Thoracic aorta (tissue), 2 donors: ENCODE results near the gene HS1BP3. TPM values are rescaled to one million over a fixed set of nuclear protein-coding genes. Genes with fewer than 3 reads are reported as not detected.
A peak's percentile ranks its signal among the peaks of the same experiment; 100 is the strongest.

Source experiments
- ATAC-seq: fragments of 150-250 bp; one replicate; pipeline ENCODE4 v1.8.0; 2017; ENCODE audit warnings: low read depth; ENCODE audit not compliant: insufficient number of reproducible peaks, low FRiP score
- DNase-seq: peaks from one replicate; pipeline ENCODE4 v3.0.0-alpha.2; 2020; ENCODE audit warnings: low spot score
- H3K27ac ChIP-seq, 2 donors: fragments of 200-600 bp; sonication (generic); 1 replicate in 1 of 2; 2 replicates in 1 of 2; pipeline ENCODE4 v1.5.1; 2016; ENCODE audit warnings: mild to moderate bottlenecking in 2 of 2, moderate library complexity in 2 of 2
- H3K27me3 ChIP-seq: fragments of 200-600 bp; sonication (generic); replicated peaks from 2 replicates; pipeline ENCODE4 v1.6.0; 2016; ENCODE audit warnings: mild to moderate bottlenecking; ENCODE audit not compliant: insufficient read depth
- H3K36me3 ChIP-seq: fragments of 200-600 bp; sonication (generic); one replicate; pipeline ENCODE4 v1.5.1; 2016
- H3K4me1 ChIP-seq, 2 donors: fragments of 200-600 bp; sonication (generic); 1 replicate in 1 of 2; 2 replicates in 1 of 2; pipeline versions ENCODE4 v1.5.1 to v1.6.0; 2016; ENCODE audit warnings: low read depth in 2 of 2, mild to moderate bottlenecking in 1 of 2; ENCODE audit not compliant: control insufficient read depth in 1 of 2
- H3K4me3 ChIP-seq: fragments of 200-600 bp; sonication (generic); 2 replicates; pipeline ENCODE4 v1.5.1; 2016; ENCODE audit warnings: mild to moderate bottlenecking
- H3K9me3 ChIP-seq: fragments of 200-600 bp; sonication (generic); 2 replicates; pipeline ENCODE4 v1.5.1; 2016
- CTCF ChIP-seq: fragments of 200-600 bp; sonication (generic); IDR thresholded peaks from one replicate; pipeline ENCODE4 v1.5.1; 2019; ENCODE audit warnings: antibody characterized with exemption
- total RNA-seq, 2 donors: library from RNA; depleted of rRNA; stranded (reverse); fragments of >200 nt; gene quantifications; one replicate each; pipeline versions ENCODE4 v1.1.0 to v1.2.3, GENCODE V29; 2016

The HS1BP3 gene
- total RNA-seq, 2 donors from 2014 or later: 40.7 to 65.8 TPM

DNA sequence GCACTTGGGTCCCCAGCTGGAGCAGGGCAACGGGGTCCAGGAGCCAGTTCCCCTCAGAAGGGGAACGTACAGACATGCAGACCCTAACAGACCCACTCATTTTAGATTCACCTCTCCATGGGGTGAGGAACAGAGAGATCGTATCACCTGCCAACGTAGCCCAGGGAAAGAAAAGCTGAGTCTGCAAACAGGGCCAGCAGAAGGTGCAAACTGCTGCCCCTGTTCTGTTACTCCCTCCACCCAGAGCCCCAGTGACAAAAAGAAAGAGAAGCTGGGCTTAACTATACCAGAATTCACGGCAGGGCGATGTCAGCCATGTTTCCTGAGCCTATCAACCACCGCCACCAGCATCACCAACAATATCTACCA, 817 bp upstream of the HS1BP3 start:
- no peak for ATAC-seq
- TF ChIP-seq CTCF: no peak
- H3K4me3 ChIP-seq: peak overlapping the region; percentile 85
- no peaks in the 10 kb centered on the region for H3K27me3 ChIP-seq
- peak overlapping the region; percentile 88 to 92 for H3K27ac ChIP-seq
- no peaks in the 10 kb centered on the region for H3K36me3 ChIP-seq
- no peaks in the 10 kb centered on the region for H3K9me3 ChIP-seq
- peaks cover 23 to 51% of the 10 kb centered on the region in 2 donors for H3K4me1 ChIP-seq
- DNase-seq: no peak

GRCh38 chr2:20650393-20650876, 463 bp downstream of the HS1BP3 start:
- H3K27ac ChIP-seq: peak overlapping the region; percentile 88 to 94
- DNase-seq (no peak), ATAC-seq (peak; percentile 12)
- H3K36me3 ChIP-seq: peaks cover 4% of the 10 kb centered on the region
- H3K4me3 ChIP-seq: peak overlapping the region; percentile 85
- H3K9me3 ChIP-seq: no peaks in the 10 kb centered on the region
- H3K4me1 ChIP-seq: peaks cover 23 to 51% of the 10 kb centered on the region in 2 donors
- H3K27me3 ChIP-seq: no peaks in the 10 kb centered on the region
- TF ChIP-seq CTCF: no peak

GRCh38 chr2:20649976-20650375, 922 bp downstream of the HS1BP3 start:
- peaks cover 8% of the 10 kb centered on the region for H3K36me3 ChIP-seq
- H3K27me3 ChIP-seq: no peaks in the 10 kb centered on the region
- DNase-seq (no peak), ATAC-seq (no peak)
- peak overlapping the region; percentile 88 to 94 for H3K27ac ChIP-seq
- no peaks in the 10 kb centered on the region for H3K9me3 ChIP-seq
- TF ChIP-seq CTCF: no peak
- H3K4me1 ChIP-seq: peaks cover 23 to 51% of the 10 kb centered on the region in 2 donors
- peak overlapping the region; percentile 85 for H3K4me3 ChIP-seq

DNA sequence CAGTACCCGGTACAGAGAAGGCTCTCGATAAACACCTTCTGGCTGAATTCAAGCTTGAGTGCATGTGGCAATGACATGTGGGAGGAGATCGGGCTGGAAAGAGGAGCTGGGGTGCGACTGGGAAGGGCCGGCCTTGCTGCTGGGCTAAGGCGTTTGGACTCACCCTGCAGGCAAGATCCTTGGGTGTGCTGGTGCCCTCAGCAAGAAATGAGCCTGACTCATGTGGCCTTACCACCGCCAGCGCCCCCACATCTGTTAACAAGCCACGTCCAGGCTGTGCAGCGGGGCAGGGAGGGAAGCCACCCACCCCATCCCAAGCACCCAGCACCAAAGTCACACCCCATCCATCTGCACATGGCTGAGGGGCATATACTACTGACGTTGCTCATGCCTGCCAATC, 1.3 kb downstream of the HS1BP3 start:
- Histone ChIP-seq H3K27me3 (no peaks in the 10 kb centered on the region), H3K36me3 (peaks cover 10% of the 10 kb centered on the region), H3K27ac (peak overlapping the region; percentile 88 to 94), H3K9me3 (no peaks in the 10 kb centered on the region), H3K4me3 (peak overlapping the region; percentile 85), H3K4me1 (peaks cover 23 to 51% of the 10 kb centered on the region in 2 donors)
- ATAC-seq (no peak), DNase-seq (no peak)
- no peak for TF ChIP-seq CTCF

GRCh38 chr2:20648831-20649230, 2.1 kb downstream of the HS1BP3 start:
- no peaks in the 10 kb centered on the region for H3K9me3 ChIP-seq
- no peaks in the 10 kb centered on the region for H3K27me3 ChIP-seq
- H3K4me3 ChIP-seq: peak overlapping the region; percentile 85
- peak overlapping the region; percentile 50 to 88 for H3K27ac ChIP-seq
- peaks cover 23 to 51% of the 10 kb centered on the region in 2 donors for H3K4me1 ChIP-seq
- no peak for TF ChIP-seq CTCF
- peaks cover 14% of the 10 kb centered on the region for H3K36me3 ChIP-seq
- DNase-seq: no peak
- ATAC-seq: no peak
